ENCODE measurements around the gene GTF2F1.

The GTF2F1 gene

GRCh38 chr19:6393074-6393982 lies at the start of gene GTF2F1:
GTF2F1 (minus strand) TSS chr19:6393164; CDS start chr19:6392995, 169 bp downstream.
- peak within 1 kb of the TSS; percentile 74 for H3K4me3 ChIP-seq (ENCODE audit: insufficient read depth, low read length, poor library complexity, severe bottlenecking)

GRCh38 chr19:6442087-6442688 lies 49.2 kb upstream of the GTF2F1 start:
- no peak overlapping the region for H3K4me3 ChIP-seq (ENCODE audit: insufficient read depth, low read length, poor library complexity, severe bottlenecking)
- no peaks in the 10 kb centered on the region for H3K9me2 ChIP-seq (replicated peaks; ENCODE audit: insufficient read depth, low read length)
- no peak overlapping the region for H2AFZ ChIP-seq (ENCODE audit: low read depth, low read length, severe bottlenecking)
- H3K9ac ChIP-seq (ENCODE audit: low read length) = no peak overlapping the region
- TF ChIP-seq CTCF (IDR thresholded peaks at IDR 0.05; ENCODE audit: insufficient read depth, low read length, poor library complexity, severe bottlenecking) = no peak
- TF ChIP-seq EZH2phosphoT487 (conservative IDR thresholded peaks at IDR 0.05; ENCODE audit: low read length) = no peak
- no peaks in the 10 kb centered on the region for H3F3A ChIP-seq (ENCODE audit: insufficient read depth)
- H3K9me3 ChIP-seq (ENCODE audit: insufficient read depth, low read length) = no peaks in the 10 kb centered on the region
- H3K79me2 ChIP-seq (ENCODE audit: insufficient read depth, low read length) = no peaks in the 10 kb centered on the region
- H3K27me3 ChIP-seq (ENCODE audit: low read length) = no peaks in the 10 kb centered on the region
- no peaks in the 10 kb centered on the region for H3K36me3 ChIP-seq (ENCODE audit: low read length)
- no peak overlapping the region for H3K4me2 ChIP-seq (ENCODE audit: low read depth, low read length, poor library complexity, severe bottlenecking)
- no peaks in the 10 kb centered on the region for H4K20me1 ChIP-seq (ENCODE audit: low read depth, low read length)
- H3K27ac ChIP-seq (ENCODE audit: low read depth, low read length) = no peak overlapping the region

More at GRCh38 chr19:6393074-6393982, at the start of gene GTF2F1:
- peak within 1 kb of the TSS; percentile 79 for H3K9ac ChIP-seq (ENCODE audit: low read length)
- H2AFZ ChIP-seq (ENCODE audit: low read depth, low read length, severe bottlenecking) = peak within 1 kb of the TSS; percentile 98
- TF ChIP-seq EZH2phosphoT487 (conservative IDR thresholded peaks at IDR 0.05; ENCODE audit: low read length) (no peak), CTCF (IDR thresholded peaks at IDR 0.05; ENCODE audit: insufficient read depth, low read length, poor library complexity, severe bottlenecking) (no peak)
- H3F3A ChIP-seq (ENCODE audit: insufficient read depth) = peaks cover 4% of the 10 kb centered on the region; the same call in 1 of the 2 replicates
- H4K20me1 ChIP-seq (ENCODE audit: low read depth, low read length) = no peaks in the 10 kb centered on the region
- H3K4me2 ChIP-seq (ENCODE audit: low read depth, low read length, poor library complexity, severe bottlenecking) = peak within 1 kb of the TSS; percentile 95
- no peaks in the 10 kb centered on the region for H3K27me3 ChIP-seq (ENCODE audit: low read length)
- H3K36me3 ChIP-seq (ENCODE audit: low read length) = no peaks in the 10 kb centered on the region
- no peaks in the 10 kb centered on the region for H3K9me3 ChIP-seq (ENCODE audit: insufficient read depth, low read length)
- peak within 1 kb of the TSS; percentile 11; the same call in 1 of the 2 replicates for H3K27ac ChIP-seq (ENCODE audit: low read depth, low read length)
- peaks cover 14% of the 10 kb centered on the region for H3K79me2 ChIP-seq (ENCODE audit: insufficient read depth, low read length)
- H3K9me2 ChIP-seq (replicated peaks; ENCODE audit: insufficient read depth, low read length) = no peaks in the 10 kb centered on the region

- no peaks in the 10 kb centered on the region for H3F3A ChIP-seq (ENCODE audit: insufficient read depth)
- H3K4me3 ChIP-seq (ENCODE audit: insufficient read depth, low read length, poor library complexity, severe bottlenecking) = no peak overlapping the region
- TF ChIP-seq EZH2phosphoT487 (conservative IDR thresholded peaks at IDR 0.05; ENCODE audit: low read length) (no peak), CTCF (IDR thresholded peaks at IDR 0.05; ENCODE audit: insufficient read depth, low read length, poor library complexity, severe bottlenecking) (no peak)
- no peak overlapping the region for H2AFZ ChIP-seq (ENCODE audit: low read depth, low read length, severe bottlenecking)
- H3K27ac ChIP-seq (ENCODE audit: low read depth, low read length) = no peak overlapping the region
- no peaks in the 10 kb centered on the region for H4K20me1 ChIP-seq (ENCODE audit: low read depth, low read length)
- H3K4me2 ChIP-seq (ENCODE audit: low read depth, low read length, poor library complexity, severe bottlenecking) = no peak overlapping the region
- H3K9me2 ChIP-seq (replicated peaks; ENCODE audit: insufficient read depth, low read length) = no peaks in the 10 kb centered on the region
- H3K9ac ChIP-seq (ENCODE audit: low read length) = no peak overlapping the region
- no peaks in the 10 kb centered on the region for H3K36me3 ChIP-seq (ENCODE audit: low read length)
- H3K9me3 ChIP-seq (ENCODE audit: insufficient read depth, low read length) = no peaks in the 10 kb centered on the region
- no peaks in the 10 kb centered on the region for H3K79me2 ChIP-seq (ENCODE audit: insufficient read depth, low read length)
- no peaks in the 10 kb centered on the region for H3K27me3 ChIP-seq (ENCODE audit: low read length)
Measured at GRCh38 chr19:6440905-6441304, 47.9 kb upstream of the GTF2F1 start.

Measured in SU-DHL-6 (cell line).